Activated CD8-positive, alpha-beta memory T cell treated with anti-CD3 and anti-CD28 coated beads for 1 hour (primary cell): ENCODE results near the gene PLEKHO1.

Source experiments
- DNase-seq, 2 donors: peaks; one replicate each; pipeline ENCODE4 v3.0.0-alpha.2; 2020; ENCODE audit warnings: low read depth in 1 of 2; ENCODE audit errors: extremely low read depth in 1 of 2

The PLEKHO1 gene

GRCh38 chr1:150150133-150151021 is 661 bp downstream of the PLEKHO1 start:
- no peak for DNase-seq

GRCh38 chr1:150151291-150152181 is 1.8 kb downstream of the PLEKHO1 start:
- DNase-seq, result peak; percentile 34 to 61

DNA sequence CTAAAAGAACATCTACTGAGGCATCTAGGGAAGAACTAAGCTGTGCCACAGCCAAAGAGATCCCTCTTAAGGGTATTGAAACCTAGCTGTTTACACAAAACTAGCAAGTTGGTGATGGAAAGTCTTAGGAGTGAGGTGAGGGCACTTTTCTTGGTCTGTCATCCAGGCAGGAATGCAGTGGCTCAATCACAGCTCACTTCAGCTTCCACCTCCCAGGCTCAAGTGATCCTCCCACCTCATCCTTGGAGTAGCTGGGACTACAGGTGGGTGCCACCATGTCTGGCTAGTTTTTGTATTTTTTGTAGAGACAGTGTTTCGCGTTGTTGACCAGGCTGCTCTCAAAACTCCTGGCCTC is 2.4 kb downstream of the PLEKHO1 start:
- DNase-seq, result no peak

DNA sequence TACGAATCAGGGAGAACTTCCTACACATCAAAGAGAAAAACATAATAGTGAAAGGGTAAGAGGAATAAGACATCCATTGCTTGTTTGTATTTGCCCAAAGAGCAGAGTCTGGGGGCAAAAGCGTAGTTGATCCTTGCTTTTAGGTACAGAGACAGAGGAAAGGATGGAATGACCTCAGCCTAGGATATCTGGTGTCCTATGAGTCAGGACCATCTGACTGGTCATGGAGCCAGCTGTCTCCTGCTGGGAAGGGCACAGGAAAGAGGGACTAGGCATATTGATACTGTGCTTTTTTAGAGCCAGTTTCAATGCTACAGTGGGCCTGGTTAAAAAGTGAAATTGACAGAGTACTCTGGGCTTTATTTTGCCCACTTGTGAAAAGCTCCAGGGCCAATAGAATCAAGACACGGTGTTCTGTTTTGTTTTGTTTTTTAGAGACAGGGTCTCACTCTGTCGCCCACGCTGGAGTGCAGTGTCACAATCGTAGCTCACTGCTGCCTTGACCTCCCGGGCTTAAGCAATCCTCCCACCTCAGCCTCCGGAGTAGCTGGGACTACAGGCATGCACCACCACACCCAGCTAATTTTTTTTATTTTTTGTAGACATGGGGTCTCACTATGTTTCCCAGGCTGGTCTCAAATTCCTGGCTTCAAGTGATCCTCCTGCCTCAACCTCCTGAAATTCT is 3.2 kb downstream of the PLEKHO1 start:
- no peak for DNase-seq

DNA sequence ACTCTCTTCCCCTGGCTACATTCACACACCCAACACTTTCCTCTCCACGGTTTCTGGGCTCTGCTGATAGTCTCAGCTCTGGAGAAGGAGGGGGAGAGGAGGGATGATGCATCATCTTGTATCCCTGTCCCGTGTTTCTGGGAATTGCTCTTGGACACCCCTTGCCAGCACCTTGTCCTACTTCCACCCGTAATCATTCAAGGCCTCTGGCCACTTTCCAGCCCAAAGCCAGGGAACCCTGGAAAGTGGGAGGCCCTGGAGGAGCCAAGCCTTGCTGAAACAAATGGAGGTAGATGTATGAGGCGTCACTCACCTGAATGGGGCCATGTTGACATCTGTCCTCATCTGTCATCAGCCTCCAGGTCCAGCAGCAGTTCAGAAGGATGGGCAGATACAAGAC is 4.4 kb downstream of the PLEKHO1 start:
- DNase-seq, result no peak

- DNase-seq, result no peak
Measured at GRCh38 chr1:150155413-150156071, 5.8 kb downstream of the PLEKHO1 start.

- DNase-seq, result no peak
Measured at GRCh38 chr1:150156868-150157603, 7.3 kb downstream of the PLEKHO1 start.

DNA sequence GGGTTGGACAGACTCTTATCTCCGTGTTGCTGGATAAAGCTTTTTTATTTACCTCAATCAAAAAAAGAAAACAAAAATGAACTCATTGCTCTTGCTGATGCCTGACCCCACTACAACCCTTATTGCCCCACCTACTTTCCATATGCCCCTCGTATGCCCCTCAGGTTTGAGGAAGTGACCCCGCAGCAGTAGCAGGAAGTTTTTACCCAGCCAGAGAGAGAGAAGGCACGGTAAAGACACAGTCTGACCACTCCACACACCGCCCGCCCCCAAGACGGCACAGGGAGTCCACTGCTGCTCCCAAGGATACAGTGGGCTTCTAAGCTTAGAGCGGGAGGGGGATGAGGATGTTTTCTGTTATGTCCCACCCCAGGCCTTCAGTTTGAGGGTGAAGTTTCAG is 9.8 kb downstream of the PLEKHO1 start:
- no peak for DNase-seq

DNA sequence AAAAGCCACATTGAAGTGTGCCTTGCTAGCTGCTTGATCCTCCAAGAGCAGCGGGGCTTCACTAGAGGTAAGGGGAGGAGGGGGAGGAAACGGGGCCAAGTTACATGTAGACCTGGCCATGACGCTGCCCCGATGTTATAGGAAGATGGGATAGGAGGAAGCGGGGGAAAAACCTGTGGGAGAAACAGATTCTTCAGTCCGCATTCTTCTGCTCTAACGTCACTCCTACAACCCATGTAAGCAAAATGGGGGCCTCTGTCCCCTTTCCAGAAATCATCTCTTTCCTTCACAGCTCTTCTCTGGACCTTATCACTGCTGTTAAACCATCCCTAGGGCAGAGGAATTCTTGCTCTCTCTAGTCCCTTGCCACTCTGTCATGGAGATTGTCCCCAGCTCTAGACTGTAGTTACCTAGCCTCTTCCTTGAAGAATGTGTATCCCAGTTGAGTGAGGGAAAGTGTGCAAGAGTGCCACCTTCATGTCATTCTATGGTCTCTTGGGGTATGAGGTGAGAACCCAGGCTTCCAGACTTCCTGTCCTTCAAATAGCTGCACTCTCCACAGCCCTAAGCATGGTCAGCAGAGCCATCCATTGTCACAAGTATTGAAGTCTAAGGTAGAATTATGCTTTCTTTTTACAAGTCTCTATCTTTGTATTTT is 11.4 kb downstream of the PLEKHO1 start:
- DNase-seq, result no peak

DNA sequence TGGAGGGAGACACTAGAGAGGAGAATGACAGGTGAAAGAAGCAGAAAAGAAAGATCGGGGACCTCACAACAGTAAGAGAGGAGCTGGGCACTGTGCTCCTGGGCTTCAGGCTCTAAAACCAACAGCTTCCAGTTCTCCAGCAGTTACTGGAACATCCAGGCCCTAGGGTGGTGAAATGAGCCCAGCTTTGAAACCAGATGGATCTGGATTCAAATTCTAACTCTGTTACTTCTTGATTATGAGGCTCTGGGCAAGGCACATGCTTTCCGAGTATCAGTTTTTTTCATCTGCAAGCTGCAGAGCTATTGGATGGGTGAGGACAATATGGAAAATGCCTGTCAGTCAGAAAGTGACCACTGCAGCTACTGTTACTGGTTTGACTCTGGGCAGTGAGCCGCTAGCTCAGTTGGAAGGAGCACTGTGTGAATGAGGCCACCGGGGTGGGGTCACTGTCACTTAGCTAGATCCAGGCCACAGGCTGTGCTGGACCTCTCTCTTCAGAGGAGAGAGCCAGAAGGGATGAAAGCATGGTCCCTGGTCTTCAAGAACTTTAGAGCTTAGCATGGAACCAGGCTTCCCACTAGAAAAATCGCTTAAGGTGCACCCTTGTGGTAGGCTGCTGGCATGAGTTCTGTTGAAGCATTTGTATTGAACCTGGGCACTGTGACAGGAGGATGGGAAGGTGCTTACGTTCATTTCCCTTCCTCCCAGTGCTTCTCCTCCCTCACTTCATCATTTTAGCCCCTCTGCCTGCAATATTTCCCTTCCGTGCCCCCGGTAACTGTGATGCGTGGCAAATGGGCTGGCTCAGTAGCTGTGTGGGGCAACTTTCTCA is 12.2 kb downstream of the PLEKHO1 start:
- no peak for DNase-seq

DNA sequence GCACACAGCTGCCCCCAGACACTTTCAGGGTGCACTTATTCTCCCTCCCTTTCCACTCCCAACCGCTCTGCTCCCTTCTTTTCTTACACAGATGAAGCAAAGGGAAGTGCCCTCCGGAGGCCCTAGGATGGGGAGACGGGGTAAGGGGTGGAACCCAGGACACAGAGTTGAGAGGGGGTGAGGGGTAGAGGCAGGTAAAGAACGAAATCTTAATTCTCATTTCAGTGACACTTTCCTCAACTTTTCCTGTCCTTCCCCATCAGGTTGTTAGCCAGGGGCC is 12.8 kb downstream of the PLEKHO1 start:
- no peak for DNase-seq

GRCh38 chr1:150162862-150163706 is 13.4 kb downstream of the PLEKHO1 start:
- DNase-seq, result no peak

DNA sequence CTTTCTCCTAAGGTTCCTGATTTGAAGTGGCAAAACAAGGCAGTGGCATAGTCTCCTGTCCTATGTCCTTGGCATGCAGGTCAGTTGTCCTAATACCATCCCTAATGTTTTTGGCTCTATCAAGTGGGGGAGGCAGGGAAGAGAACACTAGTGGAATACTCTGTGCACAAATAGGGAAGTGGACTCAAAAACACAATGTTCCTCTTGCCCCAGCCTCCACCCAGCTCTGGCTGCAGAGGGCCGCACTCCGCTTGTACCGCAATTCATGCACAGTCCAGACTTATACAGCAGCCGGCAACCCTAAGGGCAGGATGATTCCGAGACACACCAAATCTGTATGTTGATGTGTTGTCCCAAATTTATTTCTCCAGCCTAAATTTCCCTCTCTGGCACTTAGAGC is 14.5 kb downstream of the PLEKHO1 start:
- DNase-seq, result no peak

DNA sequence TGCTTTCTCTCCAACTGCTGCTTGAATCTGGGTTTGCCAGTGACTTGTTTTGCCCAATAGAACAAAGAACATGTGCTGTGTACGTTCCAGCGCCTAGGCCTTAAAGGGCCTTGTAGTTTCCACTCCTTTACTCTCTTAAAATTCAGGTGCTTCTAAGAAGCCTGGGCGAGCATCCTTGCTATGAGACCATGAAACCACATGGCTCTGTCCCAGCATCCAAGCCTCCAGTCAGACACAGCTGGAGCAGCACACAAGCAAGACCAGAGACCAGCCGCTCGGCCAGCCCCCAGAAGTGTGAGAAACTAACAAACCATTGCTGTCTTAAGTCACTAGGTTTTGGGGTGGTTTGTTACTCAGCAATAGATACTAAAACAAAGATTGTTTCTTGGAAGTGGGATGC is 15.1 kb downstream of the PLEKHO1 start:
- no peak for DNase-seq

DNA sequence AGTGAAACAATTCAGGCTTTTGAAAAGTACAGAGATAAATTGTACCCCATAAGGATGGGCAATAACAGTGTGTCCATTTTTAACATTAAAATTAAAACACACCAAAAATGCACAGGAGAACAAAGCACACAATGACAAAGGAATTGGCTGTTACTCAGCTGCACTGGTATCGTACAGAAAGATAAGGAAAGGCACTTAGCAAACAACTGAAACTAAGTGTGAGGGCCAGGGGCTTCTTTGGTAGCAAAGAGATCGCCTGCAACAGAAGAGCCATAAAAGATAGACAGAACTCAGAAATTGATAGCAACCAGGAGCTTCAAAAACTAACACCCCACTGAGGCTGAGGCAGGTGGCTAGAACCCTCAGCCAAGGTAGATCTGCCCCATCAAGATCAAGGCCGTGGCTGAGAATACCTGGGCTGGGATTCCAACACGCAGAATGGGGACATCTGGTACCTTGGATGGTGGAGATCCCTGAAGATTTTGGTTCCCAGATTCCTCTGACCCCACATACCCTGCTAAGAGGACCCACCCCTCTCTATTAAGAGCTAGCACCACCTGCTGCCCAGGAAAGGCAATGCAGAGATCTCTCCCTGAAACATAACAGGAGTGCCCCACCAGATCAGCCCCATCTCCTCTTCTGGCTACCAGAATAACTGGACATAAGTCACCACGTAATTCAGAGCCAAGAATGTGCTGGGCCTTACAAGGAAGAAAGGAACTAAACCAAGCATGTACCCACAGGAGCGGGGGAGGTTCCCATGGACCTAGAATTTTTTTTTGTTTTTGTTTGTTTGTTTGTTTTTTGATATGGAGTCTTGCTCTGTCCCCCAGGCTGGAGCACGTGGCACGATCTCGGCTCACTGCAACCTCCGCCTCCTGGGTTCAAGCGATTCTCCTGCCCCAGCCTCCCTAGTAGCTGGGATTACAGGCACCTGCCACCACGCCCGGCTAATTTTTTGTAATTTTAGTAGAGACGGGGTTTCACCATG is 16.2 kb downstream of the PLEKHO1 start:
- DNase-seq, result peak in 1 of 2 donors; percentile 27

GRCh38 chr1:150168960-150169601 is 19.4 kb downstream of the PLEKHO1 start:
- peak in 1 of 2 donors; percentile 39 for DNase-seq
